Esophagus squamous epithelium (tissue), 5 donors: ENCODE measurements around the gene MT1F. TPM values are rescaled to one million over a fixed set of nuclear protein-coding genes. Genes with fewer than 3 reads are reported as not detected.

Experiments
- DNase-seq: peaks from one replicate; lab custom pipeline; 2025; lab: John Stamatoyannopoulos, UW
- H3K27ac ChIP-seq, 4 donors: fragments of 200-600 bp; sonication (generic); one replicate each; pipeline ENCODE4 v1.5.1; 2016 to 2019; ENCODE audit warnings: mild to moderate bottlenecking in 1 of 4
- H3K27me3 ChIP-seq, 4 donors: fragments of 200-600 bp; sonication (generic); 1 replicate in 3 of 4; 2 replicates in 1 of 4; pipeline versions ENCODE4 v1.5.1 to v1.6.0; 2017 to 2021; ENCODE audit warnings: antibody characterized with exemption in 1 of 4
- H3K36me3 ChIP-seq, 3 donors: fragments of 200-600 bp; sonication (generic); one replicate each; pipeline ENCODE4 v1.5.1; 2016 to 2019
- H3K4me1 ChIP-seq, 3 donors: fragments of 200-600 bp; sonication (generic); one replicate each; pipeline ENCODE4 v1.5.1; 2017 to 2019
- H3K4me3 ChIP-seq, 4 donors: fragments of 200-600 bp; sonication (generic); 1 replicate in 3 of 4; 2 replicates in 1 of 4; pipeline ENCODE4 v1.5.1; 2016 to 2019; ENCODE audit warnings: mild to moderate bottlenecking in 2 of 4, moderate library complexity in 1 of 4
- H3K9me3 ChIP-seq, 3 donors: fragments of 200-600 bp; sonication (generic); one replicate each; pipeline ENCODE4 v1.5.1; 2016 to 2019
- CTCF ChIP-seq, 6 experiments: fragments of 450-650 bp in 4 of 6; fragments of 200-600 bp in 2 of 6; sonication (generic) in 2 of 6; IDR thresholded peaks; one replicate each; pipeline ENCODE4 v1.5.1; 2016 to 2019; ENCODE audit warnings: antibody characterized with exemption in 6 of 6, mild to moderate bottlenecking in 4 of 6, moderate library complexity in 4 of 6
- POLR2A ChIP-seq, 4 donors: fragments of 450-650 bp; IDR thresholded peaks; one replicate each; pipeline ENCODE4 v1.6.1; 2017; ENCODE audit warnings: antibody characterized with exemption in 4 of 4, mild to moderate bottlenecking in 4 of 4, moderate library complexity in 3 of 4
- WGBS, 2 donors: methylation state at CpG; one replicate each; pipeline ENCODE4 v1.1.5; 2018; 5-methylcytosine and 5-hydroxymethylcytosine counted together
- intact Hi-C: fragments of 100-400 bp; cut with DNase I; formaldehyde crosslinking; loops from one replicate; pipeline ENCODE4 v1.15.0; 2022
- total RNA-seq, 4 donors: library from RNA; depleted of rRNA; stranded (reverse); fragments of >200 nt; gene quantifications; one replicate each; pipeline ENCODE4 v1.1.0, GENCODE V29; 2016
- donor health status: DM: yes; HTN: yes; CAD: no.

Gene MT1F
- total RNA-seq, 4 donors from 2014 or later: 2.8 to 4.2 (median 2.9) TPM; not detected in 1

DNA sequence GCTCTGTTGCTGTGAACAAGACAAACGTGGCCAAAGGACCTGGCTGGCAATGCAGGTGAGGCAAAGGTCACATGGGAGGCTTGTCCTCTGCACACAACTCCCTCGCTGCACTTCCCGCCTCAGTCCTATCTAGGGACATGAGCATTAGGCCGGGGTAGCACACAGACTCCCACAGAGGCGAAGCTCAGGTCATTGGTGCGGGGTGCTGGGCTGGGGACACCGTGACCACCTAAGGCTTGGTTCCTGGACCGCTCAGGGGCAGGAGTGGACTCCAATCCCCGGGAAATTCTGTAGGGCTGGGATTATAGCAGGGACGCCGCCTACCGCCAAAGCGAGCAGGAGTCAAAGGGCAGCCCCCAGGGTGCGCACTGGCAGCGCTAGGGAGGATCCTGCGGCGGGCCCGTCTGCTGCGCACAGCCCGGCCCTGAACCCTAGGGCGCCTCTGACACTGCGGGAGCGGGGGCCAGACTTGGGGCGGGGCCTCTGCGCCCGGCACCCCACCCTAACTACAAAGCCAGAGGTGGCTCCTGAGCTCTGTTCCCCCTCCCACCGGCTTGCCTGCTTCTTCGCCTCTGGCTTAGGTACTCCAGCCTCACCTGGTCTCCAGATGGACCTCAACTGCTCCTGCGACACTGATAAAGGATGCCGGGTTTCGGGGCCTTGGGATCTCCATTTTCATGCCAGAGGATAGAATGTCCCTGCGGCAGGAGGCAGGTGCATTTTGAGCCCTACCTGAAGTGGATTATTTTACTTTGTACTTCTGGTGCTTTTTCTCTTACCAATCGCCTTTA, 9.9 kb upstream of the MT1F start:
- TF ChIP-seq CTCF (IDR thresholded peaks at IDR 0.05) (no peak), POLR2A (IDR thresholded peaks at IDR 0.05) (no peak)
- intact Hi-C loops: no loop called here
- peaks cover 13 to 21% (median 14%) of the 10 kb centered on the region in 3 donors for H3K4me1 ChIP-seq
- no peak overlapping the region for H3K27ac ChIP-seq
- no peak overlapping the region for H3K4me3 ChIP-seq
- 64 to 80% methylated on average over 7 to 9 of the region's 33 CpGs for WGBS, 2 donors
- no peaks in the 10 kb centered on the region for H3K9me3 ChIP-seq
- no peak for DNase-seq
- peaks cover 0 to 94% (median 0%) of the 10 kb centered on the region in 4 donors for H3K27me3 ChIP-seq
- no peaks in the 10 kb centered on the region for H3K36me3 ChIP-seq

GRCh38 chr16:56649271-56649670, 8.5 kb upstream of the MT1F start:
- no peak for TF ChIP-seq POLR2A (IDR thresholded peaks at IDR 0.05)
- no peak for TF ChIP-seq CTCF (IDR thresholded peaks at IDR 0.05)
- intact Hi-C loops: no loop called here
- Histone ChIP-seq H3K36me3 (no peaks in the 10 kb centered on the region), H3K4me3 (no peak overlapping the region), H3K27ac (no peak overlapping the region), H3K9me3 (no peaks in the 10 kb centered on the region), H3K27me3 (peaks cover 0 to 84% (median 0%) of the 10 kb centered on the region in 4 donors), H3K4me1 (peaks cover 0 to 12% (median 0%) of the 10 kb centered on the region in 3 donors)
- no peak for DNase-seq
- WGBS, 2 donors: 70% methylated on average over 2 of the region's 2 CpGs; no CpG with 5 or more reads in 1 of the 2 donors

- Histone ChIP-seq H3K36me3 (no peaks in the 10 kb centered on the region), H3K4me1 (peaks cover 0 to 12% (median 0%) of the 10 kb centered on the region in 3 donors), H3K4me3 (no peak overlapping the region), H3K27me3 (peaks cover 0 to 79% (median 0%) of the 10 kb centered on the region in 4 donors), H3K9me3 (no peaks in the 10 kb centered on the region), H3K27ac (no peak overlapping the region)
- TF ChIP-seq CTCF (IDR thresholded peaks at IDR 0.05) (no peak), POLR2A (IDR thresholded peaks at IDR 0.05) (no peak)
- WGBS, 2 donors: 41 to 44% methylated on average over 3 of the region's 3 CpGs
- intact Hi-C loops: no loop called here
- DNase-seq: no peak
Observed at GRCh38 chr16:56649820-56650219, 7.9 kb upstream of the MT1F start.

DNA sequence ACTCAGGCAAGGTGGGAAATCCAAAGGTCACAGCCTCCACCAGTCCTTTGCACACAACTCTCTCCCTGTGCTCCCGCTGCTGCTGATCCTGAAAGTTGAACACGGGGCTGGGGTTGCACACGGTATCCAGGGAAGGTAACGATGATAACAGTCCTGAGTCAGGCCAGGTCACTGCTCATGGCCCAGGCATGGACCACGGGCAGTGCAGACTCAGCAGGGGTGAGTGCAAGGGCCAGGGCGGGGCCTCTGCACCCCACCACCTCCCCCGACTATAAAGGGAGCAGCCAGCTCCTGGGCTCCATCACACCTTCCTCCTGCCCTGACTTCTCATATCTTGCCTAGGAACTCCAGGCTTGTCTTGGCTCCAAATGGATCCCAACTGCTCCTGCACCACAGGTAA, 6.2 kb upstream of the MT1F start, which contains the start of gene MT1B:
Gene MT1B (plus strand): TSS at position 301 of the 400 bp plus-strand sequence. CDS start 68 bp downstream, at position 369.
- peaks cover 0 to 67% (median 0%) of the 10 kb centered on the region in 4 donors for H3K27me3 ChIP-seq

More for the DNA sequence above, 6.2 kb upstream of the MT1F start, which contains the start of gene MT1B:
- intact Hi-C loops: no loop called here
- no peak within 1 kb of the TSS for H3K4me3 ChIP-seq
- no peak for DNase-seq
- WGBS, 2 donors: 82 to 90% methylated on average over 4 to 7 of the region's 7 CpGs
- no peak for TF ChIP-seq CTCF (IDR thresholded peaks at IDR 0.05)
- no peak for TF ChIP-seq POLR2A (IDR thresholded peaks at IDR 0.05)
- H3K36me3 ChIP-seq: no peaks in the 10 kb centered on the region
- H3K9me3 ChIP-seq: no peaks in the 10 kb centered on the region
- no peak within 1 kb of the TSS for H3K27ac ChIP-seq
- H3K4me1 ChIP-seq: peaks cover 0 to 12% (median 0%) of the 10 kb centered on the region in 3 donors
